Measurements from ENCODE around the gene BDKRB1.

BDKRB1 gene

GRCh38 chr14:96213871-96214465 lies 42.0 kb upstream of the BDKRB1 start:
- POLR2A ChIA-PET (ENCODE audit: low non-redundant PET) = no interaction called here
- no peak for DNase-seq (ENCODE audit: low spot score)
- TF ChIP-seq CTCF (conservative IDR thresholded peaks at IDR 0.05; ENCODE audit: low read depth) = no peak
- CTCF ChIA-PET = no interaction called here
- peak overlapping the region; percentile 77 for H3K27ac ChIP-seq

GRCh38 chr14:96214793-96215192 lies 41.2 kb upstream of the BDKRB1 start:
- POLR2A ChIA-PET (ENCODE audit: low non-redundant PET) = interaction anchor here (0.7 kb wide), 1 partner anchor 129 kb away, joined by 3 read pairs; no protein-coding TSS in a partner anchor
- CTCF ChIA-PET = no interaction called here
- peak overlapping the region; percentile 77 for H3K27ac ChIP-seq
- no peak for DNase-seq (ENCODE audit: low spot score)
- TF ChIP-seq CTCF (conservative IDR thresholded peaks at IDR 0.05; ENCODE audit: low read depth) = no peak

GRCh38 chr14:96215452-96216244 lies 40.4 kb upstream of the BDKRB1 start:
- peak overlapping the region; percentile 90 for H3K27ac ChIP-seq
- TF ChIP-seq CTCF (conservative IDR thresholded peaks at IDR 0.05; ENCODE audit: low read depth) = no peak
- peak; percentile 69 for DNase-seq (ENCODE audit: low spot score)
- ChIA-PET CTCF (interaction anchor here (0.6 to 0.7 kb wide), 2 partner anchors 43 to 159 kb away, joined by 3 to 4 read pairs; no protein-coding TSS in a partner anchor), POLR2A (ENCODE audit: low non-redundant PET) (interaction anchor here (0.6 to 1.1 kb wide), 4 partner anchors 9 to 130 kb away, joined by 3 read pairs; partner anchors contain the start of gene BDKRB2)

GRCh38 chr14:96216627-96217026 lies 39.4 kb upstream of the BDKRB1 start:
- DNase-seq (ENCODE audit: low spot score) = no peak
- peak overlapping the region; percentile 90 for H3K27ac ChIP-seq
- no peak for TF ChIP-seq CTCF (conservative IDR thresholded peaks at IDR 0.05; ENCODE audit: low read depth)
- ChIA-PET POLR2A (ENCODE audit: low non-redundant PET) (interaction anchor here (1.1 kb wide), 1 partner anchor 8 kb away, joined by 3 read pairs; no protein-coding TSS in a partner anchor), CTCF (no interaction called here)

- no peak for TF ChIP-seq CTCF (conservative IDR thresholded peaks at IDR 0.05; ENCODE audit: low read depth)
- ChIA-PET POLR2A (ENCODE audit: low non-redundant PET) (no interaction called here), CTCF (no interaction called here)
- no peak for DNase-seq (ENCODE audit: low spot score)
- H3K27ac ChIP-seq = peak overlapping the region; percentile 60
Observed at GRCh38 chr14:96217376-96217913, 38.6 kb upstream of the BDKRB1 start.

- no peak for TF ChIP-seq CTCF (conservative IDR thresholded peaks at IDR 0.05; ENCODE audit: low read depth)
- no peak for DNase-seq (ENCODE audit: low spot score)
- H3K27ac ChIP-seq = peak overlapping the region; percentile 60
- CTCF ChIA-PET = interaction anchor here (0.6 kb wide), 1 partner anchor 14 kb away, joined by 6 read pairs; no protein-coding TSS in a partner anchor
- POLR2A ChIA-PET (ENCODE audit: low non-redundant PET) = no interaction called here
Observed at GRCh38 chr14:96221109-96221650, 34.8 kb upstream of the BDKRB1 start.

Measured in RWPE1 (cell line).